ENCODE results near the gene CHST11.

The CHST11 gene

GRCh38 chr12:104653730-104654664 lies 197.2 kb downstream of the CHST11 start:
- no peak for DNase-seq (ENCODE audit: low read depth)

- DNase-seq (ENCODE audit: low read depth): no peak
These were observed 198.2 kb downstream of the CHST11 start for GRCh38 chr12:104654665-104655609.

- DNase-seq (ENCODE audit: low read depth): no peak
These were observed 199.6 kb downstream of the CHST11 start for GRCh38 chr12:104656383-104656782.

- DNase-seq (ENCODE audit: low read depth): no peak
These were observed 200.2 kb downstream of the CHST11 start for GRCh38 chr12:104656921-104657320.

GRCh38 chr12:104657726-104658484 lies 201.2 kb downstream of the CHST11 start:
- no peak for DNase-seq (ENCODE audit: low read depth)

- DNase-seq (ENCODE audit: low read depth): no peak
These were observed 202.3 kb downstream of the CHST11 start for GRCh38 chr12:104659058-104659457.

- DNase-seq (ENCODE audit: low read depth): no peak
These were observed 205.5 kb downstream of the CHST11 start for GRCh38 chr12:104662203-104662602.

- DNase-seq (ENCODE audit: low read depth): no peak
These were observed 206.2 kb downstream of the CHST11 start for GRCh38 chr12:104662908-104663307.

GRCh38 chr12:104664351-104664750 lies 207.6 kb downstream of the CHST11 start:
- no peak for DNase-seq (ENCODE audit: low read depth)

- DNase-seq (ENCODE audit: low read depth): no peak
These were observed 208.5 kb downstream of the CHST11 start for GRCh38 chr12:104665296-104665695.

GRCh38 chr12:104667139-104667538 lies 210.4 kb downstream of the CHST11 start:
- no peak for DNase-seq (ENCODE audit: low read depth)

- DNase-seq (ENCODE audit: low read depth): no peak
These were observed 211.5 kb downstream of the CHST11 start for GRCh38 chr12:104668274-104668718.

GRCh38 chr12:104669089-104669721 lies 212.5 kb downstream of the CHST11 start:
- DNase-seq (ENCODE audit: low read depth): no peak

- DNase-seq (ENCODE audit: low read depth): no peak
These were observed 213.1 kb downstream of the CHST11 start for GRCh38 chr12:104669851-104670337.

- no peak for DNase-seq (ENCODE audit: low read depth)
These were observed 214.0 kb downstream of the CHST11 start for GRCh38 chr12:104670439-104671408.

GRCh38 chr12:104671409-104672095 lies 214.8 kb downstream of the CHST11 start:
- peak; percentile 42 for DNase-seq (ENCODE audit: low read depth)

- no peak for DNase-seq (ENCODE audit: low read depth)
These were observed 215.3 kb downstream of the CHST11 start for GRCh38 chr12:104672096-104672445.

- no peak for DNase-seq (ENCODE audit: low read depth)
These were observed 215.9 kb downstream of the CHST11 start for GRCh38 chr12:104672501-104673265.

- no peak for DNase-seq (ENCODE audit: low read depth)
These were observed 216.5 kb downstream of the CHST11 start for GRCh38 chr12:104673294-104673693.
